Body of pancreas (tissue), 4 donors: Measurements from ENCODE around the gene TBC1D22B.

Experiments
- POLR2A ChIP-seq, 3 donors: fragments of 450-650 bp; IDR thresholded peaks; one replicate each; pipeline ENCODE4 v1.6.1; 2016; ENCODE audit warnings: antibody characterized with exemption in 3 of 3, mild to moderate bottlenecking in 2 of 3
- TF ChIP-seq, protein P1 (sequence below), 7 experiments: fragments of 450-650 bp in 4 of 7; fragments of 200-600 bp in 3 of 7; sonication (generic) in 3 of 7; IDR thresholded peaks; one replicate each; pipeline ENCODE4 v1.5.1; 2016 to 2019; ENCODE audit warnings: antibody characterized with exemption in 7 of 7

DNA sequence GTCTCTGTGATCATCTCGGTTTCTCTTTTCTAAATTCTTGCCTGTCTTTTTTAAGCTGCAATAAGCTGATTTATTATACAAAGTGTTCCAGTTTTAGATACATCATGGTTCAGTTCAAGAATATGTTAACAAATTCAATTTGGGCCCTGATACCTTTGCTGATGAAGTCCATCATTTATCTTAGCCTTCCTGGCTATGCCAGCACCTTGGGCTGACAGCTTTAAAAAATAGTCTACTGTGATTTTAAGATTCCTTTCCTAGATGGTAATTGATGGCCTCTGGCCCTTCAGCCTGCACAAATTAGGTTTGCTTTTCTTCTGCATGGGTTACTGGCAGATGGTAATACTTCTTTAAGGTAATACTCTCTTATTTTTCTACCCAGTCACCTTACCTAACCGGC lies 7.4 kb downstream of the TBC1D22B start:
- TF ChIP-seq POLR2A (IDR thresholded peaks at IDR 0.05): no peak
- TF ChIP-seq, protein P1, sequence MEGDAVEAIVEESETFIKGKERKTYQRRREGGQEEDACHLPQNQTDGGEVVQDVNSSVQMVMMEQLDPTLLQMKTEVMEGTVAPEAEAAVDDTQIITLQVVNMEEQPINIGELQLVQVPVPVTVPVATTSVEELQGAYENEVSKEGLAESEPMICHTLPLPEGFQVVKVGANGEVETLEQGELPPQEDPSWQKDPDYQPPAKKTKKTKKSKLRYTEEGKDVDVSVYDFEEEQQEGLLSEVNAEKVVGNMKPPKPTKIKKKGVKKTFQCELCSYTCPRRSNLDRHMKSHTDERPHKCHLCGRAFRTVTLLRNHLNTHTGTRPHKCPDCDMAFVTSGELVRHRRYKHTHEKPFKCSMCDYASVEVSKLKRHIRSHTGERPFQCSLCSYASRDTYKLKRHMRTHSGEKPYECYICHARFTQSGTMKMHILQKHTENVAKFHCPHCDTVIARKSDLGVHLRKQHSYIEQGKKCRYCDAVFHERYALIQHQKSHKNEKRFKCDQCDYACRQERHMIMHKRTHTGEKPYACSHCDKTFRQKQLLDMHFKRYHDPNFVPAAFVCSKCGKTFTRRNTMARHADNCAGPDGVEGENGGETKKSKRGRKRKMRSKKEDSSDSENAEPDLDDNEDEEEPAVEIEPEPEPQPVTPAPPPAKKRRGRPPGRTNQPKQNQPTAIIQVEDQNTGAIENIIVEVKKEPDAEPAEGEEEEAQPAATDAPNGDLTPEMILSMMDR (IDR thresholded peaks at IDR 0.05): no peak
